UCSD-AML1 (cell line): ENCODE results near the gene SALL1.

ENCODE experiments used
- DNase-seq: peaks from one replicate; lab custom pipeline; 2025; ENCODE audit not compliant: unreplicated experiment; lab: John Stamatoyannopoulos, UW

The SALL1 gene

DNA sequence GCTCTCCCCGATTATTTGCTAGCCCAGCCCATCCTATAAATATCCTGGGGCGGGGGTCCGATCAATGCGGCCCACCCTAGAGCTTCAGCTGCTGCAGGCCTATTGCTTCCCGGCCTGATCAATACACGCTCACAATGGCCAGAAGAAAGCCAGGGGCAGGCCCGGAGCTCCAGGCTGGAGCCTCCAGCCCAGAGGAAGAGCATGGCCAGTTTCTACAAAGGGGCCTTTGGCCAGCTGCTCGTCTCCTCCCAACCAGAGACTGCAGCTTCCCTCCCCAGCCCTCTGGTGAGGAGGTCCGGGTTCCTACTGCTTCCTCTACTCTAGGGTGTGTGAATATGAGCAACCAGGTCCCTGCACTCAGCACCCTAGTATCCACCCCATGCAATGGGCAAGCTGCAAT lies 36.7 kb downstream of the SALL1 start:
- no peak for DNase-seq

DNA sequence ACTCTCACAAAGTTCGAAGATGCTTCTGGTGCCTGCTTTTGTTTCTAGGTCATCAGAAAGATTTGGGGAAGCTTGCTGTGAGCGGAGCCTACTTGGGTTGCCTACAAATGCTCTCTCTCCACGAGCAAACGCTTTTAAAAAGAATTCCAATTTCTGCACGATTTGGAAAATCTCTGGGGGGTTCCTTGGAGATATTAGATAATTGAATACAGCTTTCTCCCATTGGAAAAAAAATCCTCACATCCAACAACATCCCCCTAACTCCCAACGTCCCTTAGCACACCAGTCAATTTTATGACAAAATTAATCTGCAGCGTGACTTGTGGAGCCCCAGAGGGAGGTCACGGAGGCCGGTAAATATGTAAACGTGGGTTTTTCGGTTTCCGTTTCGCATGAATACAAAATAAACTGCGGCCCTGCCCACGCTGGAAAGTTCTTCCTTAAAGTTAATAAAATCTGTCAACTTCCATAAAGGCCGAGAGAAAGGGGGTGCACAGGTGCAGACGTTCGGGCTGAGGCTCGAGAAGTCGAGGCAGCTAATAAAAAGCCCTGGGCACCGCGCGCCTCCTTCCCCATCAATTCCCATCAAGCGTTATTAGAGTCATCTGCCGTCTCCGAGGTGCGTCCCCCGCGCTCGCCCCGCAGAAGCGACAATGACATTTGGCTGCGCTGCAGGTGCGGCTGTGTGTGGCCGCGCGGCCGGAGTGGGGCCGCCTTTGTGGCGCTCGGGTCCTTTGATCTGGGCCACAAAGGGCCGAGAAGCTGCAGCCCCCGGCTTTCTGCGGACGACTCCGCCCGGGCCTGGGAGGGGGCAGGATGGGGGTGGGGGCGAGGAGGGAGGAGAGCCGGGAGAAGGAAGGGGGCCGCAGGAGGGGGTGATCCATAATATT lies 37.6 kb downstream of the SALL1 start:
- DNase-seq, result no peak

DNA sequence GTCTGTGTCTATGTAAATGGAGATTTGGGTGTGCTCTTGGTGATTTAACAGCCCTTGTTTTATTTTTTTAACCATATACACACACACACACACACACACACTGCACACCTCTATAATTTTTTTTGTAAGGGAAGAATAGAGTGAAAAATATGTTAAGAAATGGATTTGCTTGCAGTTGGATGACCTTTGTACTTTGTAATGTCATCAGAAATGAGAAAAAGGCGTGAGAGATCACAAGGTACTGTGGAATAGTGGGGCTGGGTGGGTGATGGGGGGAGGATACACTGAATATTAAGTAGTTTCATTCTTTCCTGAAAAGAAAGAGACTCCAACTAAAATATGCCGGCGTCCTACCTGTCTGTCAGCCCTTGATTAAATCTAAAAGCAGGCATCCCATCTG lies 38.7 kb downstream of the SALL1 start:
- DNase-seq, result no peak

- DNase-seq, result no peak
Measured at GRCh38 chr16:51111759-51112158, 39.3 kb downstream of the SALL1 start.

DNA sequence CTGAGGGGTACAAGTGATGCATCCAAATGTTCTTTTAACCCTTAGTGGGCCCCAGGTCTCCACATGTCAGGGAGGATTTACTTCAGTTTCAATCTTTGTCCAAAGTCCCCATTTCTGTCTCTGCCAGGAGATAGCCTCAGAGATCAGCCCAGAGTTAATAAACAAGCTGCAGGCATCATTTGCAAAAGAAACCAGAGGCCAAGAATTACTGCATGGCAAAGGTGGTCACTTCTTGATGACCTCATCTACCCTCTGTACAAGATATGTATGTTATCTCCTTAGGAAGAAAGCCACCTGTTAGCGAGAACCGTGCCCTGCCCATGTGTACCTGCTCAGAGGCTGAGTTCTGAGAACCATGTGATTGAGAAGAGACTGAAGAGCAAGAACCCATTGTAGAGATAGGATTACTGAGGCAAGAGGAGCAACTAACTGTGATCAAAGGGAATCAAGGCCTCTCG lies 40.3 kb downstream of the SALL1 start:
- no peak for DNase-seq

- DNase-seq, result no peak
Measured at GRCh38 chr16:51109173-51109572, 41.9 kb downstream of the SALL1 start.

DNA sequence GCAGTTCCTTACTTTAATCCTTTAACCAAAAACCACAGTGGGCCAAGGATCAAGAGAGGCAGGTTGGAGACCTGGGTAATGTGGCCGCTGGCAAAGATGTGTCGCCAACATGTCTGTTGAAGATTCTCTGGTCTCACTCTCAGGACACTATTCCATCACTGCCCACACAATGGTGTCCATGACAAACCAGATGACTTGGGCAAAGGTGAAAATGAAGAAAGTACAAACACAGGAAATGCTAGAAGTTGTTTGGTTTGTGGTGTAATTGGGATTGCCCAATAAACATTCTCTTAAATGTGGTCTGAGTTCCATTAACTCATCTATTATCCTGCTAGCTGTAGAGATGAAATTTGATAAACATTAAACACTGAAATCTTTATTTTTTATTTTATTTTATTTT lies 43.3 kb downstream of the SALL1 start:
- no peak for DNase-seq

- DNase-seq, result no peak
Measured at GRCh38 chr16:51106535-51106934, 44.5 kb downstream of the SALL1 start.

DNA sequence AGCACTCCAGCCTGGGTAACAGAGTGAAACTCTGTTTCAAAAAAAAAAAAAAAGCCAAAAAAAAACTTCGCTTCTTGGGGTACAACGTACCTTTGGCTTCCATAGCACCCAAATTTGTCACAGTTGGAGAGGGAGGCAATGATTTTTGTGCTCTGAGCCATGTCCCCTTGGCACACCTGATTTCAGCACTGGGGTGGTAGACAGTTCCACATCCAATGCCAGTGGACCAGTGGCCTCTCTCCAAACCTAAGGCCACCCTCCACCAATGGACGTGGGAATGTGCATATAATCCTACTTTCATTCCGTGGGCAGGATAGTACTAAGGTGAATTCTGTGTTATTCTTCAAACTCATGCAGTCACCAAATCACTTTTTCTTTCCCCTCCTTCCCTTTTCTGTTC lies 47.5 kb downstream of the SALL1 start:
- no peak for DNase-seq

- DNase-seq, result no peak
Measured at GRCh38 chr16:51097729-51098128, 53.3 kb downstream of the SALL1 start.

DNA sequence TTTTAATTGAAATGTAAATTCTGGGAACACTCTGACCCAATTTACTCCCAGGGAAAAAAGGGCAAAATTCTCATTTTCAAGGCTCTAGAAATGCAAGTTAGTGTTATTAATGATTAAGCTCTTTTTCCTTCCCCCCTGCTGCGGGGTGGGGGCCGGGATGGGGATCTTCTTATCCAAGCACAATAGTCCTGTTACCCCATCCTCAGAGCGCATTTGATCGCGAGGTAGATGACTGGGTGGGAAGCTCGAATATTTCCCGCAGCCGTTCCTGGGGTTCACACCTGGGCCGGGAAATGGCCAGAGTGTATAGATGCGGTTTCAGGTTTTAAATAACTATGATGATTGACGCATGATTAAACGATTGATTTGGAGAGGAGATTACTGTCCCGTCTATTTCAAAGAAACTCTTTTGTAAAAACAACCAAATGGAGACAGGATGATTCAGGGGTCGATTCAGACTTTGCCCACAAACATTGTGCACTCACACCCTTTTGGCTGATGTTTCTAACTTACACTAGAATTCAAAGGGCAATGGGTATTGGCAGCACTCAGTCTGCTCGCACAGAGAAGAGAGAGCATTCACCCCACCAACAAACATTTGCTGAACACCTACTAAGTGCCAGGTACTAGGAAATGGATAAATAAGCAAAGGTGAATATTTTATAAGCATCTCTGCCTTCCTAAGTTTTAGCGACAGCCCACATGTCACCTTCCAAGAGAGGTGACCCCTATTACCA lies 55.0 kb downstream of the SALL1 start:
- DNase-seq, result no peak

DNA sequence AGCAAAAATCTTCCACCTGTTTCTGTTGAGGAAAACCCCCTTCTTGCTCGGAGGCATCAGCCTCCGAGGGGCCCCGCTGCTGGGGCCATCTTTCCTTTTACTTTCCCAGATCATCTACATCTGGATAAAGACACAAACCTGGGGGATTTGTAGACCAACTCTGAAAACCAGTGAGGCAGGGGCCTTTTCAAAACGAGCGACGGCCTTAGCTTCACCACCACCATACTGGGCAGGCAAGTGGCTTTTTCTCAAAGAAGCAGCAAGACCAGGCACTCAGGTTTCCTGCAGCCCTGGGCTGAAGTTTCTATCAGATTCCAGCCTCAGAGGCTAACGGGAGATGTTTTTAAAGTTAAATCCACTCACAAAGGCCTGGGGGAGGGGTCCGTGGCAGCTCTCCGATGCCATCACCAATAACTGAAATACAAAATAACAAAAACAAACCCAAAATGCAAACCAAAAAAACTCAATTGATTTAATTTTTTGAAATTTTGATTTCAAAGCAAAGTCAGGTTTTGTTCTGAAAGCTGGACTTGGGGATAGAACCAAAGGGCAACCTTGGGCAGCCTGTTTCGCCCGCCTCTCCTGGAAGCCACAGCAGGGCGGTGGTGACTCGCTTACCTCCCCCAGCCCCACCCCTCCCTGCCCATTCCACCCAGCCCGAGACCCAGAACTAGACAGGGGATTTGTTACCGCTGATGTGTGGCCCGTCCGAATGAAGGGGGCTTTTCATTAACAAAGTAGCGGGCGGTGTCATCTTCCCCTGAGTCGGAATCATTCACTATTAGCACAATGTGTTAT lies 55.8 kb downstream of the SALL1 start:
- no peak for DNase-seq

DNA sequence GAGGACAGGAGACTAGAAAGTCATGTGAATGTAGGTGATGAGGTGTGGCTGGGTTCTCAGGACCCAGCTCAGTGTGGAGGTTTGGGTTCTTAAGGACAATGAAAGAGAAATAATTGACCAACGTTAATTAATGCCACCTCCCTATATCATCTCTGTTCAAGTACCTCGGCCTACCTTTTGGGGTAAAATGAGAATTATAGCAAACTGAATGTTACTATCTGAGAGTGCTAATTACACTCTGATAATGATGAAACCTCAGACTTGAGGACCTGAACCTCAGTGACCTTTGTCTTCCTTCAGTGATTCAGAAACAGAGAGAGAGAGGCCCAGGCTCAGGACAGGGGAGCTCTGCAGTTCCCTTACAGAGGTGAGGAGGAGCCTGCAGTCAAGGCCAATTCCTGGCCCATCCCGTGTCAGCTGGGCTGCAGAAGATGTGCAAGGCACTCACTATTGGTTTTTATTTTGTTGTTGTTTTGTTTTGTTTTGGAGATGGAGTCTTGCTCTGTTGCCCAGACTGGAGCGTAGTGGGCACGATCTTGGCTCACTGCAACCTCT lies 57.3 kb downstream of the SALL1 start:
- no peak for DNase-seq
